PC-3 (cell line): Measurements from ENCODE around the gene GTF2B.

ENCODE experiments used
- EZH2 ChIP-seq: fragments of 300-600 bp; sonication (generic); IDR thresholded peaks from one replicate; pipeline ENCODE4 v1.6.1; 2017; ENCODE audit warnings: antibody characterized with exemption, mild to moderate bottlenecking, low read length; ENCODE audit not compliant: unreplicated experiment
- EZH2phosphoT487 ChIP-seq: fragments of 300-600 bp; sonication (generic); IDR thresholded peaks from 2 replicates; pipeline ENCODE4 v1.6.1; 2018; ENCODE audit warnings: mild to moderate bottlenecking, antibody characterized with exemption, low read length, borderline replicate concordance
- TF ChIP-seq, protein P1 (sequence below): fragments of 300-600 bp; sonication (generic); conservative IDR thresholded peaks from 2 replicates; pipeline ENCODE4 v1.5.1; 2017; ENCODE audit warnings: antibody characterized with exemption, low read depth, mild to moderate bottlenecking, low read length

DNA sequence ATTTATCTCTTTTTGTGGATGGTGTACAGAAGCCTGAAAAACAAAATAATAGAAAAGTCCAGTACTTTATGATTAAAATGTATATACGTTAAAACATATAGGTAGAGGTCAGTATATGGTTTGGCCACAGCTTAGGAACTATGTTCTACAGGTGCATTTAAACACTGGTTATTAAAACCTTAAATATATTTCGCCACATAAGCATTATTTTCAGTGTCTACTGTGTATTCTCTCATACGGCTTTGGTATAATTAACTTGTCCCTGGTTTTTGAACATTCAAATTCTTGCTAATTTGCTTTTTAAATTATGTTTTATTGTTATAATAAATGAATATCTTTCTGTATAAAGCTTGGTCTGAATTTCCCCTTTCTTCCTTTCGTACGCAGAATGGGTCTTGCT, 87.9 kb downstream of the GTF2B start:
- TF ChIP-seq, protein P1, sequence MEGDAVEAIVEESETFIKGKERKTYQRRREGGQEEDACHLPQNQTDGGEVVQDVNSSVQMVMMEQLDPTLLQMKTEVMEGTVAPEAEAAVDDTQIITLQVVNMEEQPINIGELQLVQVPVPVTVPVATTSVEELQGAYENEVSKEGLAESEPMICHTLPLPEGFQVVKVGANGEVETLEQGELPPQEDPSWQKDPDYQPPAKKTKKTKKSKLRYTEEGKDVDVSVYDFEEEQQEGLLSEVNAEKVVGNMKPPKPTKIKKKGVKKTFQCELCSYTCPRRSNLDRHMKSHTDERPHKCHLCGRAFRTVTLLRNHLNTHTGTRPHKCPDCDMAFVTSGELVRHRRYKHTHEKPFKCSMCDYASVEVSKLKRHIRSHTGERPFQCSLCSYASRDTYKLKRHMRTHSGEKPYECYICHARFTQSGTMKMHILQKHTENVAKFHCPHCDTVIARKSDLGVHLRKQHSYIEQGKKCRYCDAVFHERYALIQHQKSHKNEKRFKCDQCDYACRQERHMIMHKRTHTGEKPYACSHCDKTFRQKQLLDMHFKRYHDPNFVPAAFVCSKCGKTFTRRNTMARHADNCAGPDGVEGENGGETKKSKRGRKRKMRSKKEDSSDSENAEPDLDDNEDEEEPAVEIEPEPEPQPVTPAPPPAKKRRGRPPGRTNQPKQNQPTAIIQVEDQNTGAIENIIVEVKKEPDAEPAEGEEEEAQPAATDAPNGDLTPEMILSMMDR, result no peak
- no peak for TF ChIP-seq EZH2
- no peak for TF ChIP-seq EZH2phosphoT487
